ENCODE results near the gene TMEM86A.

GRCh38 chr11:18745251-18745650, 46.7 kb downstream of the TMEM86A start:
- no peak for TF ChIP-seq CTCF (IDR thresholded peaks at IDR 0.05)
- no peak for TF ChIP-seq POLR2A (IDR thresholded peaks at IDR 0.05)

Measured in body of pancreas (tissue), 4 donors.